OCI-LY1 (cell line): ENCODE results near the gene PKNOX2.

Experiments
- EZH2 ChIP-seq: fragments of 200-600 bp; sonication (generic), shearing (Covaris generic); IDR thresholded peaks from 2 replicates; pipeline ENCODE4 v1.8.0; 2017; ENCODE audit warnings: borderline replicate concordance, mixed run types, mild to moderate bottlenecking, antibody characterized with exemption, low read length, moderate library complexity, mixed read lengths
- TF ChIP-seq, protein P1 (sequence below): fragments of 200-600 bp; sonication (generic), shearing (Covaris generic); IDR thresholded peaks from 2 replicates; pipeline ENCODE4 v1.5.1; 2017; ENCODE audit warnings: mild to moderate bottlenecking, antibody characterized with exemption, low read length, moderate library complexity, mixed read lengths

DNA sequence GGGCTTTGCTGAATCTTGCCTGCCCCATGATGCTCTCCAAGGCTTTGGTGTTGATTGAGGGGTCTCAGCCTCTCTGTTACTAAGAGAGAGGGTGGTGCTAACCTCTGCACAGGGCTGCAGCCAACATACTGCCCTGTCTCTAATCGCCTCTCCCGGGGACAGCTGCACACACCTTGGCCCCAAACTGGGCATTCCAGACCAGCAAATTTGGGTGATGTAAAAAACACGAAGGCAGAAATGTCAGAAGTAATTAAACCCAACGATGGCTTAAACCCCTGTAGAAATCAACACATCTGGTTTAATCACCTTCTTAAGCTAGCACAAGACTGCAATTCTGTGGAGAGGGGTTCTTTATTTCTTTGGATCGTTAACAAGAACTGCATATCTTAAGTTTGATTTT lies 215.0 kb downstream of the PKNOX2 start:
- TF ChIP-seq, protein P1, sequence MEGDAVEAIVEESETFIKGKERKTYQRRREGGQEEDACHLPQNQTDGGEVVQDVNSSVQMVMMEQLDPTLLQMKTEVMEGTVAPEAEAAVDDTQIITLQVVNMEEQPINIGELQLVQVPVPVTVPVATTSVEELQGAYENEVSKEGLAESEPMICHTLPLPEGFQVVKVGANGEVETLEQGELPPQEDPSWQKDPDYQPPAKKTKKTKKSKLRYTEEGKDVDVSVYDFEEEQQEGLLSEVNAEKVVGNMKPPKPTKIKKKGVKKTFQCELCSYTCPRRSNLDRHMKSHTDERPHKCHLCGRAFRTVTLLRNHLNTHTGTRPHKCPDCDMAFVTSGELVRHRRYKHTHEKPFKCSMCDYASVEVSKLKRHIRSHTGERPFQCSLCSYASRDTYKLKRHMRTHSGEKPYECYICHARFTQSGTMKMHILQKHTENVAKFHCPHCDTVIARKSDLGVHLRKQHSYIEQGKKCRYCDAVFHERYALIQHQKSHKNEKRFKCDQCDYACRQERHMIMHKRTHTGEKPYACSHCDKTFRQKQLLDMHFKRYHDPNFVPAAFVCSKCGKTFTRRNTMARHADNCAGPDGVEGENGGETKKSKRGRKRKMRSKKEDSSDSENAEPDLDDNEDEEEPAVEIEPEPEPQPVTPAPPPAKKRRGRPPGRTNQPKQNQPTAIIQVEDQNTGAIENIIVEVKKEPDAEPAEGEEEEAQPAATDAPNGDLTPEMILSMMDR: no peak
- no peak for TF ChIP-seq EZH2
